Measurements from ENCODE around the gene ZSWIM1.
"Not testable (repeated sequence)": the region's sequence is repeated elsewhere in the genome, so short reads cannot be mapped to it uniquely, and the experiment has no call there.

ZSWIM1 gene

DNA sequence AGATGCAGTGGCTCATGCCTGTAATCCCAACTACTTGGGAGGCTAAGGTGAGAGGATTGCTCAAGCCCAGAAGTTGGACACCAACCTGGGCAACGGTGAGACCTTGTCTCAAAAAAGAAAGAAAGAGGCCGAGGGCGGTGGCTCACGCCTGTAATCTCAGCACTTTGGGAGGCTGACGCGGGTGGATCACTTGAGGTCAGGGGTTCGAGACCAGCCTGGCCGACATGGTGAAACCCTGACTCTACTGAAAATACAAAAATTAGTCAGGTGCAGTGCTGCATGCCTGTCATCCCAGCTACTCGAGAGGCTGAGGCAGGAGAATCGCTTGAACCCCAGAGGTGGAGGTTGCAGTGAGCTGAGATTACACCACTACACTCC lies 6.9 kb upstream of the ZSWIM1 start:
- H3K4me3 ChIP-seq (ENCODE audit: low read depth in 1 of 2, low read length in 2 of 2); H3K9me3 ChIP-seq (ENCODE audit: control insufficient read depth in 1 of 2, low read length in 2 of 2); H3K27ac ChIP-seq (ENCODE audit: low read length); H3K4me1 ChIP-seq (ENCODE audit: control insufficient read depth in 1 of 2, insufficient read depth in 2 of 2, low read length in 2 of 2); H3K27me3 ChIP-seq (ENCODE audit: low read depth, low read length): not testable (repeated sequence)
- peaks cover 19 to 27% of the 10 kb centered on the region in 2 donors for H3K36me3 ChIP-seq (ENCODE audit: control insufficient read depth in 1 of 2, insufficient read depth in 2 of 2, low read length in 2 of 2)

DNA sequence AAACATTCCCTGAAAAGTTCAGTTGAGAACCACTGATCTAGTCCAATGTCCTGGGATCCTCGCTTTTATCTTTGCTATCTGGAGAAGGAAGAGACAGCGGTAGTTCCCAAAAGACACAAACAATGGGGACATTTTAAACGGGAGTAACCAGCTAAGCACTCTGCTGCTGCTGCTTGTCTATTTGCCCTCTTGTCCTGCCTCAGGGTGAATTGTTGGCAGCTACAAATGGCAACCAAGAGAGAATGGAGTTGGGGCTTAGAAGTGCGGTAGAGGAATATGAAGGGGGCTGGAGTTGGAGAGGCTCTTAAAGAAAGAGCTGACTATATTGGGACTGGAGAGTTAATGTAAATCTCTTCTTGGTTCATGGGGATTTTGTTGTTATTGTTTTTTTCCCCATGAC lies 6.5 kb upstream of the ZSWIM1 start:
- H3K27ac ChIP-seq (ENCODE audit: low read length): no peak overlapping the region
- peaks cover 19 to 27% of the 10 kb centered on the region in 2 donors for H3K36me3 ChIP-seq (ENCODE audit: control insufficient read depth in 1 of 2, insufficient read depth in 2 of 2, low read length in 2 of 2)
- H3K27me3 ChIP-seq (ENCODE audit: low read depth, low read length): no peaks in the 10 kb centered on the region
- H3K9me3 ChIP-seq (ENCODE audit: control insufficient read depth in 1 of 2, low read length in 2 of 2): no peaks in the 10 kb centered on the region
- no peaks in the 10 kb centered on the region for H3K4me1 ChIP-seq (ENCODE audit: control insufficient read depth in 1 of 2, insufficient read depth in 2 of 2, low read length in 2 of 2)
- no peak overlapping the region for H3K4me3 ChIP-seq (ENCODE audit: low read depth in 1 of 2, low read length in 2 of 2)

DNA sequence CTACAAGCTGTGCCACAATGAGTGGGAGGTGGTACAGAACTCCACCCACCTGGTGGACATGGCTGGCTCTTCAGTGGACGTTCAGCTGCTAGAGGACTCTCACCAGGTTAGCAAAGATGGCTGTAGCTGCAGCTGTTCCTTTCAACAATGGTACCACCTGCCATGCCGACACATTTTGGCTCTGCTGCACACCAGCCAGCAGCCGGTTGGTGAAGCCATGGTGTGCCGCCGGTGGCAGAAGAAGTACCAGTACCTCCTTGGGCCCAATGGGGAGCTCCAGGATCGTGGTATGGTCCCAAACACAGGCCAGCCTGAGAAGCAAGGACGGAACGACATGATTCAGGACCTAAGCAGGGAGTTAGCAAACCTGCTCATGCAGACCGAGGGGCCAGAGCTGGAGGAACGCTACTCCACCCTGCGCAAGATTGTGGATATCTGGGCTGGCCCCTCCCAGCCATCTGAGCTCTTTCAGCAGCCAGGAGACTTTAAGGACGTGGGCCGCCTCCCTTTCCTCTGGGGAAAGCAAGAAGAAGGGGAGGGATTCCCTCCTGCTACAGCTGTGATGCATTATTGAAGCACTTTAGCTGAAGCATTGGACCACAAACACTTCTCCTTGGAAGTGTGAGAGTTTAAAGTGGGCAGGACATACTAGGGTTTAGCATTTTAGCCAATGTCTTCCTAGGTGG lies 2.8 kb upstream of the ZSWIM1 start:
- no peak overlapping the region for H3K27ac ChIP-seq (ENCODE audit: low read length)
- H3K27me3 ChIP-seq (ENCODE audit: low read depth, low read length): no peaks in the 10 kb centered on the region
- no peak overlapping the region for H3K4me3 ChIP-seq (ENCODE audit: low read depth in 1 of 2, low read length in 2 of 2)
- H3K4me1 ChIP-seq (ENCODE audit: control insufficient read depth in 1 of 2, insufficient read depth in 2 of 2, low read length in 2 of 2): peaks cover 0 to 22% of the 10 kb centered on the region in 2 donors
- H3K36me3 ChIP-seq (ENCODE audit: control insufficient read depth in 1 of 2, insufficient read depth in 2 of 2, low read length in 2 of 2): peaks cover 25 to 34% of the 10 kb centered on the region in 2 donors
- no peaks in the 10 kb centered on the region for H3K9me3 ChIP-seq (ENCODE audit: control insufficient read depth in 1 of 2, low read length in 2 of 2)

DNA sequence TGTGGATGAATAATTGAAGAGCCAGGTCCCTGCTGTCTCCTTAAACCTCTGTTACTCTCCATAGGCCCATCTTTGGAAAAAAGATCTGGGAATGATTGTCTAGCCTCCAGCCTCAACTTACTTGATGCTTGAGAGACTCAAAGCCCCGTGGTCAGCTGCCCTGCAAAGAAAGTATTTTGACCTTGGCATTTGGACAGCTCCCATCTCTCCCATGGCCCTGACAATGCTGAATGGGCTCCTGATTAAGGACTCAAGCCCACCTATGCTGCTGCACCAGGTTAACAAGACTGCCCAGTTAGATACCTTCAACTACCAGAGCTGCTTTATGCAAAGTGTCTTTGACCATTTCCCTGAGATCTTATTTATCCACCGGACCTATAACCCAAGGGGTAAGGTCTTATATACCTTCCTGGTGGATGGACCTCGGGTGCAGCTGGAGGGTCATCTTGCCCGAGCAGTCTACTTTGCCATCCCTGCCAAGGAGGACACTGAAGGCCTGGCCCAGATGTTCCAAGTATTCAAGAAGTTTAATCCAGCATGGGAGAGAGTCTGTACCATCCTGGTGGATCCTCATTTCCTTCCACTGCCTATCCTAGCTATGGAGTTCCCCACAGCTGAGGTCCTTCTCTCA lies 1.6 kb downstream of the ZSWIM1 start:
- Histone ChIP-seq H3K27ac (ENCODE audit: low read length) (no peak overlapping the region), H3K4me3 (ENCODE audit: low read depth in 1 of 2, low read length in 2 of 2) (no peak overlapping the region), H3K27me3 (ENCODE audit: low read depth, low read length) (no peaks in the 10 kb centered on the region), H3K9me3 (ENCODE audit: control insufficient read depth in 1 of 2, low read length in 2 of 2) (no peaks in the 10 kb centered on the region), H3K36me3 (ENCODE audit: control insufficient read depth in 1 of 2, insufficient read depth in 2 of 2, low read length in 2 of 2) (peaks cover 29 to 53% of the 10 kb centered on the region in 2 donors), H3K4me1 (ENCODE audit: control insufficient read depth in 1 of 2, insufficient read depth in 2 of 2, low read length in 2 of 2) (peaks cover 0 to 31% of the 10 kb centered on the region in 2 donors)

DNA sequence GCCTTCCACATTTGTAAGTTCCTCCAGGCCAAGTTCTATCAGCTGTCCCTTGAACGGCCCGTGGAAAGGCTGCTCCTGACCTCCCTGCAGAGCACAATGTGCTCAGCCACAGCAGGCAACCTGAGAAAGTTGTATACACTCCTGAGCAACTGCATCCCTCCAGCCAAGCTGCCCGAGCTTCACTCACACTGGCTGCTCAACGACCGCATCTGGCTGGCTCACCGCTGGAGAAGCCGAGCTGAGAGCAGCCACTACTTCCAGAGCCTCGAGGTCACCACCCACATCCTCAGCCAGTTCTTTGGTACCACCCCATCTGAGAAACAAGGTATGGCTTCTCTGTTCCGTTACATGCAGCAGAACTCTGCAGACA lies 2.1 kb downstream of the ZSWIM1 start:
- H3K27ac ChIP-seq (ENCODE audit: low read length): no peak overlapping the region
- peaks cover 0 to 31% of the 10 kb centered on the region in 2 donors for H3K4me1 ChIP-seq (ENCODE audit: control insufficient read depth in 1 of 2, insufficient read depth in 2 of 2, low read length in 2 of 2)
- no peaks in the 10 kb centered on the region for H3K27me3 ChIP-seq (ENCODE audit: low read depth, low read length)
- no peaks in the 10 kb centered on the region for H3K9me3 ChIP-seq (ENCODE audit: control insufficient read depth in 1 of 2, low read length in 2 of 2)
- H3K36me3 ChIP-seq (ENCODE audit: control insufficient read depth in 1 of 2, insufficient read depth in 2 of 2, low read length in 2 of 2): peaks cover 26 to 50% of the 10 kb centered on the region in 2 donors
- H3K4me3 ChIP-seq (ENCODE audit: low read depth in 1 of 2, low read length in 2 of 2): no peak overlapping the region

DNA sequence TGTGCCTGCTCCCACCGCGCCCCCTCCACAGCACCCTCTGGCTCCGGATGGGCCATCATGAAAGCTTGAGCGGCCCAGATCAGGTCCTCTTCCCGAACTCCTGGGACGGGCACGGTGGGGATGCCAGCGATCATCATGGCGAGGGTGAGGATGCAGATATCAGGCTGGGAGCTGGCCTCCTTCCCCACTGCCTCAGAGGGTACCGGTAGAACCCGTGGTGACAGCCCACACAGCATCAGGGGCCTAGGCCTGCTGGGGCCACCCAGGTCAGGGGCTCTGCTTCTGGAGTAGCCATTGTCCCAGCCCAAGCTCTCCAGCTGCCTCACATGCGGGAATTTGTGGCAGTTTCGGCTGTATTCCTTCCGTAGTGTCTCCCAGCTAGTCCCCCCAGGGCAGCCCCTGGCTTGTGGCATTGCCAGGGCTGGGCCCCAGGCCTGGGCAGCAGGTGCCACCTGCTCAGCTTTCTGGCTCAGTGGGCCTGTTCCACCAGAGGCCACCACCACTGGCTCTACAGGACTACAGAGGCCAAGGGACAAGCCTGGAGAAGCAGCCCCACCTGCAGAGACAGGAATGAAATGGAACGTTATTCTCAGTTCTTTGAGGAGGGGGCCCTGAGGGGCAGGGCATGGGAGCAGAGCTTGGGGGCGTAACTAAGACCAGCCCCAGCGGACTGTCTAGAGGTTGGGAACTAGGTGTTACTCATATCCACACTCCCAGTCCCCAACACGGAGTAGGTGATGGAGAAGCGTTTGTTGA lies 5.7 kb downstream of the ZSWIM1 start:
- Histone ChIP-seq H3K27ac (ENCODE audit: low read length) (no peak overlapping the region), H3K9me3 (ENCODE audit: control insufficient read depth in 1 of 2, low read length in 2 of 2) (no peaks in the 10 kb centered on the region), H3K4me3 (ENCODE audit: low read depth in 1 of 2, low read length in 2 of 2) (no peak overlapping the region), H3K36me3 (ENCODE audit: control insufficient read depth in 1 of 2, insufficient read depth in 2 of 2, low read length in 2 of 2) (peaks cover 20 to 43% of the 10 kb centered on the region in 2 donors), H3K27me3 (ENCODE audit: low read depth, low read length) (no peaks in the 10 kb centered on the region), H3K4me1 (ENCODE audit: control insufficient read depth in 1 of 2, insufficient read depth in 2 of 2, low read length in 2 of 2) (peaks cover 0 to 34% of the 10 kb centered on the region in 2 donors)

DNA sequence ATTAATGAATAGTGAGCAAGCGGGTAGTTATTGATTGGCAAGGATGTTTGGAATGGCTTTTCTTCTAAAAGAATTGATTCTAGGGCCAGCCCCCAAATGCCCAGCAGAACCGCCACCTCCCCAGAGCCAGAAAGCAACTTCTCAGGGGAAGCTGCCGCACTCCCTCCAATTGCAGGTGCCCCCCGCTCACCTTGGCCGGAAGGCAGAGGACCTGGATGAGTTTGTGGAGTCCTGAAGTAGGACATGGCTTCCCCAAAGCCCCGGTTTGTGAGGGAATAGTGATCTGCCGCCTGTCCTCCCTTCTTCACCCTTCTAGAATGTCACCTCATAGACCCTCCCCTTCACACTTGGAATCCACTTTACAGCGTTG lies 6.3 kb downstream of the ZSWIM1 start, which contains the start of gene SPATA25:
SPATA25 (minus strand) TSS at position 277 of the 370 bp plus-strand sequence; CDS start at position 245, 32 bp downstream.
- peaks cover 5 to 35% of the 10 kb centered on the region in 2 donors for H3K4me1 ChIP-seq (ENCODE audit: control insufficient read depth in 1 of 2, insufficient read depth in 2 of 2, low read length in 2 of 2)
- H3K36me3 ChIP-seq (ENCODE audit: control insufficient read depth in 1 of 2, insufficient read depth in 2 of 2, low read length in 2 of 2): peaks cover 20 to 40% of the 10 kb centered on the region in 2 donors
- H3K9me3 ChIP-seq (ENCODE audit: control insufficient read depth in 1 of 2, low read length in 2 of 2): no peaks in the 10 kb centered on the region
- H3K27ac ChIP-seq (ENCODE audit: low read length): no peak within 1 kb of the TSS
- no peaks in the 10 kb centered on the region for H3K27me3 ChIP-seq (ENCODE audit: low read depth, low read length)
- no peak within 1 kb of the TSS for H3K4me3 ChIP-seq (ENCODE audit: low read depth in 1 of 2, low read length in 2 of 2)

DNA sequence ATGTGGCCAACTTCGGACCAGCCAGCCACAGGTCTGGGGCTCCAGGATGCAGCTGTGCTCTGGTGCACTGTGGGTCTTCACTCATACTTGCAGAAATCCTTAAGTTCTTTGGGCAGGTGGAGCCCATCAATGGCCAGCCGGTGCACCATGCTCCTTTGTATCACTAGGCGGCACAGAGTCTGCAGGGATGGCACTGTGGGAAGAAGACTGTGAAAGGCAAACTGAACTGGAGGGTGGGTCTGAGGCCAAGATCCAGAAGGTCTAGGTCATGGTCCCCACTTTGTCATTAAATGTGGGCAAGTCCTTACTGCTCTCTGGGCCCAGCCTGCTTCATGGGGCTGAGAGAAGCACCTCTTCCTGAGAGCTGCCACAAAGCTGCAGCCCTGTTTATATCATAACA lies 7.7 kb downstream of the ZSWIM1 start:
- no peak overlapping the region for H3K4me3 ChIP-seq (ENCODE audit: low read depth in 1 of 2, low read length in 2 of 2)
- peaks cover 12 to 39% of the 10 kb centered on the region in 2 donors for H3K4me1 ChIP-seq (ENCODE audit: control insufficient read depth in 1 of 2, insufficient read depth in 2 of 2, low read length in 2 of 2)
- H3K36me3 ChIP-seq (ENCODE audit: control insufficient read depth in 1 of 2, insufficient read depth in 2 of 2, low read length in 2 of 2): peaks cover 10 to 34% of the 10 kb centered on the region in 2 donors
- H3K27ac ChIP-seq (ENCODE audit: low read length): no peak overlapping the region
- no peaks in the 10 kb centered on the region for H3K9me3 ChIP-seq (ENCODE audit: control insufficient read depth in 1 of 2, low read length in 2 of 2)
- no peaks in the 10 kb centered on the region for H3K27me3 ChIP-seq (ENCODE audit: low read depth, low read length)

DNA sequence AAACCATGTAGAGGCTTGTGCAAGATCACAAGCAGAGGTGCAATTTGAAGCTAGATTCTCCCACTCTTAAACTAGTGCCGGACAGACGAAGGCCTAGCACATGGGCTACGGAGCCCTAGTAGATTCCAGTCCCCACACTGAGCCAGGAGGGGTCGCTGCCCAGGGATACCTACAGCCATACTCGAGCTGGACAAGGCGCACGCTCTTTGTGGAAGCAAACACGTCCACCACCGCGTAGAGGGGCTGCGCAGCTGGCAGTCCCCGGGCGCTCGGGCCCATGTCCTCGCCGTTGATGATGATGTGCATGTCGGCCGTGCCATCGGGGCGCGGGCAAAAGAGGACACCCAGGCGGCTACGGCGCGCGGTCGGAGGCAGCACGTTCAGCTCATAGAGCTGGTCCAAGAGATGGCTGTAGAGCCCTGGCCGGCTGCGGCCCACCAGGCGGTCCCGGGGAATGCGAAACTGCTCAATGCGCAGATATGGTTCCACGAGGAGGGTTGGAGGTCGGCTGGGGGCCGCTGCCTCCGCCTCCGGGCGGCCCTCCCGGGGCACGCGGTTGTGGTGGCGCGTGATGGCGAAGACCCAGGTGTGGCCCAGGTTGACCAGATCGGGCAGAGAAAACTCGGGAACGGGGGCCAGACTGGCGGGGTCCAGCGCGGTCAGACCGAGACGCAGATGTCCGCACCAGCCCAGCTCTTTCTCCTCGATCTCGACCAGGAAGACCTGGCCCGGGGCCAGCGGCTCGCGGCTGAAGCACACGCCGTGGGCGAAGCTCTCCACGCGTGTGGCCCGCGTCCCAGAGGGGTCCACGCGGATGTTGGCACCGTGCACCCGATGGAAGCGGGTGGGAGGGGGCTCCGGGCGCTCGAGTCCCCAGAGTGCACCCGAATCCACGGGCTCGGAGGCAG lies 9.3 kb downstream of the ZSWIM1 start:
- Histone ChIP-seq H3K27me3 (ENCODE audit: low read depth, low read length) (no peaks in the 10 kb centered on the region), H3K9me3 (ENCODE audit: control insufficient read depth in 1 of 2, low read length in 2 of 2) (no peaks in the 10 kb centered on the region), H3K27ac (ENCODE audit: low read length) (peak overlapping the region; percentile 63), H3K4me3 (ENCODE audit: low read depth in 1 of 2, low read length in 2 of 2) (peak overlapping the region; percentile 69 to 95), H3K36me3 (ENCODE audit: control insufficient read depth in 1 of 2, insufficient read depth in 2 of 2, low read length in 2 of 2) (peaks cover 17 to 40% of the 10 kb centered on the region in 2 donors), H3K4me1 (ENCODE audit: control insufficient read depth in 1 of 2, insufficient read depth in 2 of 2, low read length in 2 of 2) (peaks cover 12 to 32% of the 10 kb centered on the region in 2 donors)

DNA sequence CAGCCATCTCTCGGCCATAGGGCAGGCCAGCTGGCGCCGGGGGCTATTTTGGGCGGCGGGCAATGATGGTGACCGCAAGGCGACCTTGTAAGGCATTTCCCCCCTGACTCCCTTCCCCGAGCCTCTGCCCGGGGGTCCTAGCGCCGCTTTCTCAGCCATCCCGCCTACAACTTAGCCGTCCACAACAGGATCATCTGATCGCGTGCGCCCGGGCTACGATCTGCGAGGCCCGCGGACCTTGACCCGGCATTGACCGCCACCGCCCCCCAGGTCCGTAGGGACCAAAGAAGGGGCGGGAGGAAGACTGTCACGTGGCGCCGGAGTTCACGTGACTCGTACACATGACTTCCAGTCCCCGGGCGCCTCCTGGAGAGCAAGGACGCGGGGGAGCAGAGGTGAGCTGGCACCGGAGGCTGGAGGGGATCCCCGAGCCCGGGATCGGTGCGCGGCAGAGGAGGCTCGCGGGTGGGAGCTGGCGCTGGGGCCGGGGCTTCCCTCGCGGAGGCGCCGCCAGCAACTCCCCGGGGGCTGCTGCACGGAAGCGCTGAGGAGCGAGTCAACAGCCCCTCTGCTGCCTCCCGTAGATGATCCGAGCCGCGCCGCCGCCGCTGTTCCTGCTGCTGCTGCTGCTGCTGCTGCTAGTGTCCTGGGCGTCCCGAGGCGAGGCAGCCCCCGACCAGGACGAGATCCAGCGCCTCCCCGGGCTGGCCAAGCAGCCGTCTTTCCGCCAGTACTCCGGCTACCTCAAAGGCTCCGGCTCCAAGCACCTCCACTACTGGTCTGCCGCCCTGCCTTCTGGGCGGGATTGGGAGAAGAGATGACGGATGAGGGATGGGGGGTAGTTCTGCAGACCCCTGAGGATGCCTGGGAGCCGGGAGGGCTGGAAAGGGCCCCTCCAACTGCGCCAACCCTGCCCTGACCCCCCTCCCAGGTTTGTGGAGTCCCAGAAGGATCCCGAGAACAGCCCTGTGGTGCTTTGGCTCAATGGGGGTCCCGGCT lies 10.3 kb downstream of the ZSWIM1 start, which contains the start of the genes CTSA and NEURL2:
CTSA (plus strand) TSS at position 351 of the 999 bp plus-strand sequence; CDS start at position 585, 234 bp downstream.
NEURL2 (minus strand) TSS at position 224 of the 999 bp plus-strand sequence; CDS start at position 7, 217 bp downstream.
- Histone ChIP-seq H3K27ac (ENCODE audit: low read length) (peak within 1 kb of the TSS; percentile 63), H3K4me1 (ENCODE audit: control insufficient read depth in 1 of 2, insufficient read depth in 2 of 2, low read length in 2 of 2) (peaks cover 12 to 30% of the 10 kb centered on the region in 2 donors), H3K4me3 (ENCODE audit: low read depth in 1 of 2, low read length in 2 of 2) (peak within 1 kb of the TSS; percentile 69 to 95), H3K27me3 (ENCODE audit: low read depth, low read length) (no peaks in the 10 kb centered on the region), H3K36me3 (ENCODE audit: control insufficient read depth in 1 of 2, insufficient read depth in 2 of 2, low read length in 2 of 2) (peaks cover 17 to 39% of the 10 kb centered on the region in 2 donors), H3K9me3 (ENCODE audit: control insufficient read depth in 1 of 2, low read length in 2 of 2) (no peaks in the 10 kb centered on the region)
